Measurements from ENCODE around the gene SEMA6D. TPM values are rescaled to one million over a fixed set of nuclear protein-coding genes. Genes with fewer than 3 reads are reported as not detected.

The SEMA6D gene
- total and polyA plus RNA-seq, 10 of the 15 experiments (the other 5 are each of a cell fraction or from before 2014, with no cell fraction given) = 0.01 to 0.52 (median 0.09) TPM; not detected in 6

DNA sequence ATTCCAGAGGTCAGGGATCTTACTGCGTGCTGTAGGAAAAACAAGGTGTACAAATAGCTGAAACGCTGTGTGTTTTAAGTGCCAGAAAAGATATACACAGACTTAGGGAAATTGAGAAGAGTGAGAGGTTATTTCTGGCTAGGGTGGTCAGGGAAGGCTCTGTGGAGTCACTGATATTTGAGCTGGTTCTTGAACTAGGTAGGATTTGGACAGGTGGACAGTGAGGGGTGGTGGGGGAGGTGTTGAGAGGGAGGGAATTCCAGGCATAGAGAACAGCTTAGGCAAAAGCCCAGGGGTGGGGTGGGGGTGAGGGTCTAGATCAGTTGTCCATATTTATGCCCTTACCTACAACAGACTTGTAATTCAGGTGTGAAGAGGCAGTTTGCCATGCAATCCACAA lies 7.0 kb downstream of the SEMA6D start (continued):
- TF ChIP-seq, protein P1, sequence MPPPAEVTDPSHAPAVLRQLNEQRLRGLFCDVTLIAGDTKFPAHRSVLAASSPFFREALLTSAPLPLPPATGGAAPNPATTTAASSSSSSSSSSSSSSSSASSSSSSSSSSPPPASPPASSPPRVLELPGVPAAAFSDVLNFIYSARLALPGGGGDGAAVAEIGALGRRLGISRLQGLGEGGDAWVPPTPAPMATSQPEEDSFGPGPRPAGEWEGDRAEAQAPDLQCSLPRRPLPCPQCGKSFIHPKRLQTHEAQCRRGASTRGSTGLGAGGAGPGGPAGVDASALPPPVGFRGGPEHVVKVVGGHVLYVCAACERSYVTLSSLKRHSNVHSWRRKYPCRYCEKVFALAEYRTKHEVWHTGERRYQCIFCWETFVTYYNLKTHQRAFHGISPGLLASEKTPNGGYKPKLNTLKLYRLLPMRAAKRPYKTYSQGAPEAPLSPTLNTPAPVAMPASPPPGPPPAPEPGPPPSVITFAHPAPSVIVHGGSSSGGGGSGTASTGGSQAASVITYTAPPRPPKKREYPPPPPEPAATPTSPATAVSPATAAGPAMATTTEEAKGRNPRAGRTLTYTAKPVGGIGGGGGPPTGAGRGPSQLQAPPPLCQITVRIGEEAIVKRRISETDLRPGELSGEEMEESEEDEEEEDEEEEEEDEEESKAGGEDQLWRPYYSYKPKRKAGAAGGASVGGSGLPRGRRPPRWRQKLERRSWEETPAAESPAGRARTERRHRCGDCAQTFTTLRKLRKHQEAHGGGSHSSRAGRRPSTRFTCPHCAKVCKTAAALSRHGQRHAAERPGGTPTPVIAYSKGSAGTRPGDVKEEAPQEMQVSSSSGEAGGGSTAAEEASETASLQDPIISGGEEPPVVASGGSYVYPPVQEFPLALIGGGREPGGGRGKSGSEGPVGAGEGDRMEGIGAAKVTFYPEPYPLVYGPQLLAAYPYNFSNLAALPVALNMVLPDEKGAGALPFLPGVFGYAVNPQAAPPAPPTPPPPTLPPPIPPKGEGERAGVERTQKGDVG (CRISPR knock-in tag; IDR thresholded peaks at IDR 0.05) = no peak
- no peak for TF ChIP-seq SPI1 (IDR thresholded peaks at IDR 0.05; ENCODE audit: borderline replicate concordance, insufficient read depth, low read depth, low read length)

GRCh38 chr15:47725051-47725450 lies 7.7 kb downstream of the SEMA6D start:
- DNase-seq (ENCODE audit: low read depth, low spot score) (no peak), FAIRE-seq (no peak), ATAC-seq (no peak)
- no TSS peak for BruUV-seq (replicated peaks)
- Histone ChIP-seq H4K20me1 (ENCODE audit: control insufficient read depth, insufficient read depth) (no peaks in the 10 kb centered on the region), H3K4me3 (no peak overlapping the region), H3K9ac (ENCODE audit: control insufficient read depth, insufficient read depth, low read length) (no peak overlapping the region), H3K27ac (ENCODE audit: control insufficient read depth, insufficient read depth) (no peak overlapping the region), H3K27me3 (replicated peaks in 1 of 2; ENCODE audit: control insufficient read depth in 2 of 2, insufficient read depth in 2 of 2, low read length in 1 of 2) (peaks cover 1 to 9% of the 10 kb centered on the region in 2 experiments; a peak in 2 of 4 replicates), H3K4me2 (ENCODE audit: control insufficient read depth, insufficient read depth) (no peak overlapping the region), H2AFZ (ENCODE audit: control insufficient read depth, low read depth, low read length) (no peak overlapping the region), H3K79me2 (ENCODE audit: control insufficient read depth, insufficient read depth, low read length) (no peaks in the 10 kb centered on the region), H3K9me3 (replicated peaks; ENCODE audit: control insufficient read depth, insufficient read depth, low read length) (no peaks in the 10 kb centered on the region), H3K4me1 (ENCODE audit: control insufficient read depth, insufficient read depth, low read length) (no peaks in the 10 kb centered on the region), H3K36me3 (ENCODE audit: control insufficient read depth in 2 of 2, insufficient read depth in 2 of 2, low read length in 1 of 2) (no peaks in the 10 kb centered on the region)
- 24% methylated on average over 4 of the region's 4 CpGs for WGBS (ENCODE audit: insufficient coverage, insufficient replicate concordance, low lambda C conversion rate, missing lambda C conversion rate)
- intact Hi-C loops (cut with micrococcal nuclease; ENCODE audit: unreplicated experiment) = no loop called here
- RAD21 ChIA-PET (ENCODE audit: unreplicated experiment) = no interaction called here
- TF ChIP-seq, protein P2, sequence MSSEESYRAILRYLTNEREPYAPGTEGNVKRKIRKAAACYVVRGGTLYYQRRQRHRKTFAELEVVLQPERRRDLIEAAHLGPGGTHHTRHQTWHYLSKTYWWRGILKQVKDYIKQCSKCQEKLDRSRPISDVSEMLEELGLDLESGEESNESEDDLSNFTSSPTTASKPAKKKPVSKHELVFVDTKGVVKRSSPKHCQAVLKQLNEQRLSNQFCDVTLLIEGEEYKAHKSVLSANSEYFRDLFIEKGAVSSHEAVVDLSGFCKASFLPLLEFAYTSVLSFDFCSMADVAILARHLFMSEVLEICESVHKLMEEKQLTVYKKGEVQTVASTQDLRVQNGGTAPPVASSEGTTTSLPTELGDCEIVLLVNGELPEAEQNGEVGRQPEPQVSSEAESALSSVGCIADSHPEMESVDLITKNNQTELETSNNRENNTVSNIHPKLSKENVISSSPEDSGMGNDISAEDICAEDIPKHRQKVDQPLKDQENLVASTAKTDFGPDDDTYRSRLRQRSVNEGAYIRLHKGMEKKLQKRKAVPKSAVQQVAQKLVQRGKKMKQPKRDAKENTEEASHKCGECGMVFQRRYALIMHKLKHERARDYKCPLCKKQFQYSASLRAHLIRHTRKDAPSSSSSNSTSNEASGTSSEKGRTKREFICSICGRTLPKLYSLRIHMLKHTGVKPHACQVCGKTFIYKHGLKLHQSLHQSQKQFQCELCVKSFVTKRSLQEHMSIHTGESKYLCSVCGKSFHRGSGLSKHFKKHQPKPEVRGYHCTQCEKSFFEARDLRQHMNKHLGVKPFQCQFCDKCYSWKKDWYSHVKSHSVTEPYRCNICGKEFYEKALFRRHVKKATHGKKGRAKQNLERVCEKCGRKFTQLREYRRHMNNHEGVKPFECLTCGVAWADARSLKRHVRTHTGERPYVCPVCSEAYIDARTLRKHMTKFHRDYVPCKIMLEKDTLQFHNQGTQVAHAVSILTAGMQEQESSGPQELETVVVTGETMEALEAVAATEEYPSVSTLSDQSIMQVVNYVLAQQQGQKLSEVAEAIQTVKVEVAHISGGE (CRISPR knock-in tag; IDR thresholded peaks at IDR 0.05) = no peak
- TF ChIP-seq RAD21 (IDR thresholded peaks at IDR 0.05; ENCODE audit: insufficient read depth, low read depth, low read length) (no peak), ZBED1 (IDR thresholded peaks at IDR 0.05; ENCODE audit: borderline replicate concordance) (no peak), MEF2B (IDR thresholded peaks at IDR 0.05; ENCODE audit: partially characterized antibody, poor library complexity, severe bottlenecking) (no peak), PKNOX1 (IDR thresholded peaks at IDR 0.05) (no peak), PAX5 (IDR thresholded peaks at IDR 0.05; ENCODE audit: borderline replicate concordance, low read depth, low read length) (no peak), TCF7 (IDR thresholded peaks at IDR 0.05; ENCODE audit: borderline replicate concordance) (no peak), FOXK2 (IDR thresholded peaks at IDR 0.05) (no peak), PBX3 (IDR thresholded peaks at IDR 0.05; ENCODE audit: insufficient replicate concordance, low read depth, low read length) (no peak), SP1 (IDR thresholded peaks at IDR 0.05; ENCODE audit: low read depth, low read length) (no peak), GATAD2B (conservative IDR thresholded peaks at IDR 0.05; ENCODE audit: low read depth) (no peak), WRNIP1 (IDR thresholded peaks at IDR 0.05; ENCODE audit: borderline replicate concordance, low read depth, low read length) (no peak)
- in situ Hi-C loops (cut with MboI) = no loop called here
- SMC1A ChIA-PET (ENCODE audit: uncharacterized antibody, unreplicated experiment) = interaction anchor here (1.6 kb wide), 1 partner anchor 33 kb away, joined by 3 read pairs; no protein-coding TSS in a partner anchor
- POLR2A ChIA-PET = no interaction called here
- CTCF ChIA-PET = no interaction called here
